Stimulated activated CD4-positive, alpha-beta T cell treated with anti-CD3 and anti-CD28 coated beads, Interleukin-1b, Interleukin-23, amount 100 ng/mL, for 1 hour (primary cell): ENCODE measurements around the gene ELMO1.

Experiments used
- DNase-seq, 2 donors: peaks; one replicate each; pipeline ENCODE4 v3.0.0-alpha.2; 2020; ENCODE audit warnings: low read depth in 2 of 2

The ELMO1 gene

DNA sequence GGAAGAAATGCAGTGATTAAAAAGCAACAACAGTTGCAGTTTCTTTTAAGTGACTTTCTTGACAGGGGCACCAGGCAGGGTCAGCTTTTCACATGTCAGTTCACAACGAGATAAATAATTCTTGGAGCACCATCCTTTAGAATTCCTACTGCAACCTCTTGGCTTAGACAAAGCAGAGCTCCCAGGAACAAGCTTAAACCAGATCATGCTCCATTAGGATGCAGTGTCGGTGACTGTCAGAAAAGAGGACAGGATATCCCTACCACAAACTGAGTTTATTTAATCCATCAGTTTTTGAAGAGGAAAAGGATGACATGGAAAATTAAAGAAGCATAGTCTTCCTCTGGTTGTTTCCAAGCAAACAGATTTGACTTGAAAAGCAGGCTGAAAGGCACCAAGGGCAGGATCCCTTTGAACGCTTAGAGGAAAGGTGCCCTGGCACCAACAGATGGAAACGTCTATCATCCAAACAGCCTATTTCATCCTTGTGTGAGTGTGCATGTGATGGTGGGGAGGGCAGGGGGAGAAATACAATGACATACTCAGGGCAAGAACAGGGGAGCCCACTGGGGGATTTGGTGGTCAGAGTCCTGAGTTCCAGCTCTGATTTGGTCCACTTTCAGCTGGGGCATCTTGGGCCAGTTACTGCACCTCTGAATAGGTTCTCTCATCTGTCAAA lies 392.3 kb downstream of the ELMO1 start:
- DNase-seq = no peak

- no peak for DNase-seq
These were observed 393.9 kb downstream of the ELMO1 start for GRCh38 chr7:37054624-37055241.

DNA sequence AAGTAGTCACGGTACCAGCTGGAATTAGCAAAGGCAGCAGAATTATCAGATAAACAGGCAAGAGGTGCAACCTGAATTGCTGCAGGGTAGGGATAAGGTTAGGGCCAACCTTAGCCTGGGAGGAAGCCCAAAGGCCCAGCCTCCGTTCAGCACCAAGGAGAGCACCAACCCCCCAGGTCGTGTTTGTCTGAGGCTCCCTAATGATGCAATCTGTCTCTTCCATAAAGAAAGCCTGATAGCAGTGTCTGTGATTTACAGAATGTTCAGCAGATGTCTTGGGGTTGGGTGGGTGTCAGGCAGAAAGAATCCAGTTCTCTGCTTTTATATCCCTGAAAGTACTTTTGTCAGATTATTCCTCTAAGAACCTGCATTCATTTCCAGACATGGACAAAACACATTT lies 396.0 kb downstream of the ELMO1 start:
- DNase-seq = no peak

DNA sequence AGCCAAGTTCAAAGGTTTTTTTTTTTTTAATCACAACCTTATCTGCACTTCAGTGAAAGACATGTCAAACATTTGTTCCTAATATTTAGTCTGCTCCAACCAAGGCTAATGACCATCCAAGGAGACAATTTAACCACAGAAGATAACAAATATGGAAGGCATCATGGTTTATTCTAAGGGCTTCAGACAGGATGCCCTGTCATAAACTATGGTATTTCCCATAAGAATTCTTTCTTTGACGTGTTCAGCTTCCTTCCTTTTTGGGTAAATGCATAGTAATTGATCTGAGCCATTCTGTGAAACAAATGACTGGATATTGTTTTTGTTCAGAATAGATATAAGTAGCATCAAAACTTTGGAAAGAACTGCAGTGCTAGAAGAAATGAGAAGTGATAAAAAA lies 397.9 kb downstream of the ELMO1 start:
- no peak for DNase-seq

DNA sequence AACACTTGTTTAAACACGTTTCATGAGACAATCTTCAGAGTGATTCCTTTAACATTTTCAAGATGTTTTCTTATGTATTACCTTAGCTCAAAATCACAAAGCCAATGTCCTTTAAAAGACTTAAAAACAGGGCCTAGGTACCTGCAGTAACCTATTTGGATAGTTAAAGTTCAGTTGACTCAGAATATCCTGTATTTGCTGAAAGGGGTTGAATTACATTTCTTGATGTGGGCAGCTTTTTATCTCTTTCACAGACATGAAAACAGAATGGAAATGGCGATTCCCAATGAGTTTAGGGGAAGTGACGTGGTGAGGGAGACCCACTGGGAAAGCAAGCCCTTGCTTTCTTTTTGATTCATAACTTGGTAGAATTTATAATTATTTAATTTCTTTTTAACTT lies 400.0 kb downstream of the ELMO1 start:
- no peak for DNase-seq

- DNase-seq = no peak
These were observed 401.4 kb downstream of the ELMO1 start for GRCh38 chr7:37047260-37047659.

- no peak for DNase-seq
These were observed 402.1 kb downstream of the ELMO1 start for GRCh38 chr7:37046531-37047079.

- no peak for DNase-seq
These were observed 402.9 kb downstream of the ELMO1 start for GRCh38 chr7:37045681-37046179.

GRCh38 chr7:37041461-37041860 lies 407.2 kb downstream of the ELMO1 start:
- no peak for DNase-seq

GRCh38 chr7:37040330-37040729 lies 408.3 kb downstream of the ELMO1 start:
- no peak for DNase-seq

GRCh38 chr7:37039131-37039749 lies 409.4 kb downstream of the ELMO1 start:
- no peak for DNase-seq

DNA sequence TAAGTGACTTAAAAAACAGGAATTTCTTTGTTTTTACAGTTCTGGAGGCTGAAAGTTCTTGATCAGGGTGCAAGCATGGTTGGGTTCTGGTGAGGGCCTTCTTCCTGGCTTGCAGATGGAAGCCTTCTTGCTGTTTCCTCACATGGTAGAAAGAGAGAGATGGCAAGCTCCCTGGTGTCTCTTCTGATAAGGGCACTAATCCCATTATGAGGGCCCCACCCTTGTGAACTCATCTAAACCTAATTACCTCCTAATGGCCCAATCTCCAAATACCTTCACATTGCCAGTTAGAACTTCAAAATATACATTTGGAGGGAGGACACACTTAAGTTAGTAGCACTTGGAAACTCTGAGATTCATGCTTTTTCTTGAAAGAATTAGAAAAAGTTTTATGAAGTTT lies 410.0 kb downstream of the ELMO1 start:
- no peak for DNase-seq

DNA sequence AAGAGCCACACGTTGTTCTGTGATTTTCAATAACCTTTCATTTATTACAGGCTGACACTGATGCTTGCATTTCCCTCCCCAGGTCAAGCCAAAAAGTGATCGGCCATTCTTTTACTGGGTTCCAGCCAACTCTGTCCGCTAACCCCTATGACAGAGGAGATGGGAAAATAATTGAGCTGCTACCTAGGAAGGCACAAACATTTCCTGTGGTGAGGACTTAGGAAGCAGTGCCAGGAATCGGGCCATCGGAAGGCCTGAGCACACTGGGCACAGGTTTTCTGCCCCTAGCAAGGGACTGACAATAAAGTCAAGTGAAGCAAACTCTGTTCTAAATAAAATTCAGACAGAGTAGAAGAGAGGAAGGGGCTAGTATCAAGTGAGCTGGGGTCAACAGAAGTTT lies 411.4 kb downstream of the ELMO1 start:
- DNase-seq = no peak

GRCh38 chr7:37035631-37036030 lies 413.0 kb downstream of the ELMO1 start:
- DNase-seq = no peak

GRCh38 chr7:37033141-37033540 lies 415.5 kb downstream of the ELMO1 start:
- no peak for DNase-seq

DNA sequence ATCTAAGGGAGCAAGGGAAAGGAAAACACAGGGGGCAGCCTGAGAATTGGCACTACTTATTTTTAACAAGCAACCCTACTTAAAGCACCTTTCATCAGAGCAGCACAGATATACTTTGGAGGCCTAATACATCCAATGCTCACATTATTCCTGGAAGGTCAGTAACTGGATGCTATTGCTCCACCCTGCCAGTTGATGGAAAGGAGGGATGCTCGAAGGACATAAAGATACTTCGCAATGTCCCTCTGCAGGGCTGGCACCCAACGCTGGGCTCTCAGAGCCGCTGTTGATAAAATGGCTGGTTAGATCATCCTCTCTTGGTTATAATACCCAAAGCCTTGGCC lies 416.4 kb downstream of the ELMO1 start:
- DNase-seq = no peak

DNA sequence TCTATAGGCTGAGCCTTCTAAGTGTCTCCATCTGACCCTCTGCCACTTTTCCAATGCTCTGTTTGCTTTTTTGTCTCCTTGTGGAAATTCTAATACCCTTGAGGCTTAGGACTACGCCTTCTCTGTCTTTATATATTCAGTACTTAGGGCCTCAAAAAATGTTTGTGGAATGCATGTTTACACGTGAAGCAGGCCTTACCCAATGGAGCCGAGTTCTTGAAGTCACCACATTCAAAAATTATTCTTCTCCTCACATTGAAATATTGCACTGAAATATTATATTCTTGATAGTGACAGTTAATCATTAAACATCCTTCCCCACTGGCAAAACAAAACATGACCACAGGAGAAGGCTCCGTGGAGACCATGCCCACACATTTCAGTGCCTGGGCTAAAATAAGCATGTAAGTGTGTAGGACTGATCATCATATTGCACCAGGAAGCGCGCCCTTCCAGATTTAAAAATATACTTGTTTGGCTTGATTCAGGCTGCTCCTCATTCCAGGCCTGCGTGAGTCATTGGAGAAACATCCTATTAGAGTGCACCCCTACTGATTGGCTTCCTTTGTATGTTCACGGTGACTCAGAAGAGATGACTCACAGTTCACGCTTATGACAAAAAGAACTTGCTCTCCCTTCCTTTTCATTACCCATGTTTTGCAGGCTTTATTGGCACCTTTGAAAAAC lies 416.9 kb downstream of the ELMO1 start:
- DNase-seq = peak in 1 of 2 donors; percentile 13

DNA sequence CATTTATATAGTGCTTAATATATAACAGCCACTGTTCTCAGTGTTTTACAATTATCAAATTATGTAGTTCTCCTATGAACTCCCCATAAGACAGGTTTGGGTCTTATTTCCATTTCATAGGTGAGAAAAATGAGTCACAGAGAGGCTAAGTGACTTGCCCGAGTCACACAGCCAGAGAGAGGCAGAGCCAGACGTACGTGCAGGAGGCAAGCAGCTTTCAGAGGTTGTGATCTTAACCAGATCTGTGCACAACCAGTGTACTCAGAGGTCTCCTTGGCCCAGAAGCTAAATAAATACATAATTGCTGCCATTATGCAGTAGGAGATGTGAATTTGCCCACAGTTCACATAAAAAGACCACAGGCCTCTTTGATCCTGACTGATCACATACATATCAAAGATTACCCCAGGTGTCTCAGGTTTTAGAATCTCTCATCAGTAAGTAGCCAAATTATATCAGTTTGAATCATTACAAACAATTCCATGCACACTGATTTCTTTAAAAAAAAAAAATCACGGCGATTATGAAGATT lies 419.7 kb downstream of the ELMO1 start:
- DNase-seq = no peak

DNA sequence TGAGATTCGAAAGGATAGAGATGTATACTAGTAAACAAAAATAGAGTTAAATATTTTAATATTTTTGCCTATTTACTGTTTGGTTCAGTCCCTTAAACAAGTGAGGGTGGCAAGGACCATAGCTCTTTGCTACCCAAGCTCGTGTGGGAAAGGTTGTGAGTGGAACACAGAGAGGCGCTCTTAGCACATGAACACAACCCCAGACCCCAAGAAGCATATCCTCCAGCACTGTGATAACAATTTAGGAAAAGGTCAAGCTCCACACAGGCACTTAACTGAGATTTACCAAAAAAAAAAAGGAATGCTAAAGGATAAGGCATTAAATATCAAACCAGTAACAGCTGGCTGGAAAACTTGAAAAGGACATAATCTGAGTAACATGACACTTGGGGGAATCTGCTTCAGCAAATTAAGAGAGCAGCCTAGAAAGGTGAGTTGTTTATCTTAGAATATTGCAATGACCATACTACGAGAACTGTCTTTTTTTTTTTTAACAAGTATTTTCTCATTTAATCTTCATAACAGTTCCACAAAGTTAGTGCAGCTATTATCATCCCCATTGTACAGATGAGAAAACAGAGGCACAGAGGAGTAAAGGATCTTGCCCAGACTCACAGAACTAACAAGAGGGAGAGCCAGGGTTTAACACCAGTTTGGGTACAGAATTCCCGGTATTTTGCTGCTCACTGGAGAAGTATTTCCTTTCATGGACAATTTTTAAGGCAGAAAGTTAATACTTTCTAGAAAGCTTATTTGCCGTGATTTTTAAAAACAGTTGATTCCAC lies 420.9 kb downstream of the ELMO1 start:
- DNase-seq = no peak

- DNase-seq = no peak
These were observed 421.6 kb downstream of the ELMO1 start for GRCh38 chr7:37027104-37027503.

DNA sequence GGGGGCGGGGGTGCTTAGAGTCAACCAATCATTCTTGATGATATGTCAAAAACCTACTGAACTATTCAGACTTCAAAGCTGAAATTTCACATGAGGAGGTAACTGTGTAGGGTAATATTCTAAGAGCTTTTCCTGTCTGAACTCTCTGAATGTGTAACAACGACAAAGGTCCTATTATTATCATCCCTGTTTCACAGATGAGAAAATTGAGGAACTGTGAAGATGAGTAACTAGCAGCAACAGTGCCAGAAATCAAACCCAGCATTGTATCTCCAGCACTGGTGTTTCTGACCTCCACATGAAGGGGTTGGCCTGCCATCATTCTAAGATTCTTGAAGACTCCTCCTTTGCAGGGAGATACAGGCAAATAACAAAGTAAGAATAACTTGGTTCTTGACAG lies 429.7 kb downstream of the ELMO1 start:
- DNase-seq = no peak
